ENCODE data around the gene IL10RA. TPM values are rescaled to one million over a fixed set of nuclear protein-coding genes. Genes with fewer than 3 reads are reported as not detected.

Gene IL10RA
- total RNA-seq, 1 experiment from 2014 or later = 1.7 TPM

GRCh38 chr11:118046051-118046963 lies 60.1 kb downstream of the IL10RA start:
- Histone ChIP-seq H3K27ac (ENCODE audit: low read depth, low read length) (no peak overlapping the region), H3K4me1 (ENCODE audit: control insufficient read depth in 1 of 2, insufficient read depth in 2 of 2, low read length in 2 of 2) (no peaks in the 10 kb centered on the region), H3K36me3 (ENCODE audit: control insufficient read depth in 1 of 2, insufficient read depth in 2 of 2, low read length in 2 of 2) (no peaks in the 10 kb centered on the region), H3K79me2 (ENCODE audit: insufficient read depth, low read length) (no peaks in the 10 kb centered on the region), H3K9me3 (ENCODE audit: control insufficient read depth in 1 of 2, insufficient read depth in 1 of 2, low read depth in 1 of 2, low read length in 2 of 2) (no peaks in the 10 kb centered on the region), H4K20me1 (ENCODE audit: insufficient read depth) (no peaks in the 10 kb centered on the region), H3K9ac (ENCODE audit: low read length) (no peak overlapping the region), H2AFZ (ENCODE audit: low read depth, low read length, poor library complexity, severe bottlenecking) (no peak overlapping the region), H3K4me2 (ENCODE audit: low read length) (no peak overlapping the region), H3K9me2 (ENCODE audit: insufficient read depth) (no peaks in the 10 kb centered on the region), H3K27me3 (ENCODE audit: insufficient read depth, low read length) (peaks cover 15% of the 10 kb centered on the region), H3K4me3 (replicated peaks in 1 of 2; ENCODE audit: low read depth in 1 of 2, low read length in 2 of 2) (no peak overlapping the region)
- CTCF ChIA-PET = no interaction called here
- RAD21 ChIA-PET (ENCODE audit: low non-redundant PET in 1 of 2, low total read pairs in 2 of 2, uncharacterized antibody in 2 of 2, unreplicated experiment in 2 of 2) = no interaction called here
- DNase-seq (ENCODE audit: low read depth, low spot score) = no peak
- intact Hi-C loops (cut with micrococcal nuclease) = no loop called here
- no TSS peak for BruUV-seq (replicated peaks)
- TF ChIP-seq EGR1 (IDR thresholded peaks at IDR 0.05; ENCODE audit: low read depth) (no peak), ZFX (IDR thresholded peaks at IDR 0.05) (no peak), SP1 (IDR thresholded peaks at IDR 0.05; ENCODE audit: low read depth) (no peak), ZNF274 (IDR thresholded peaks at IDR 0.05; ENCODE audit: low read depth, low read length) (no peak), ZBTB33 (IDR thresholded peaks at IDR 0.05; ENCODE audit: extremely low read depth, insufficient replicate concordance, low read length) (no peak), EZH2 (IDR thresholded peaks at IDR 0.05) (no peak), TCF7L2 (IDR thresholded peaks at IDR 0.05; ENCODE audit: borderline replicate concordance, extremely low read depth, insufficient read depth, insufficient read length) (no peak), REST (IDR thresholded peaks at IDR 0.05; ENCODE audit: low read depth) (no peak), ELF1 (IDR thresholded peaks at IDR 0.05; ENCODE audit: borderline replicate concordance, low read depth) (no peak), POLR2A (IDR thresholded peaks at IDR 0.05; ENCODE audit: borderline replicate concordance, extremely low read depth, insufficient read depth, insufficient read length) (no peak), CEBPB (IDR thresholded peaks at IDR 0.05; ENCODE audit: low read depth) (no peak), MAX (IDR thresholded peaks at IDR 0.05) (no peak), CTCF (IDR thresholded peaks at IDR 0.05 in 2 of 3, conservative IDR thresholded peaks at IDR 0.05 in 1 of 3; ENCODE audit: borderline replicate concordance in 1 of 3, insufficient read depth in 1 of 3, low read depth in 2 of 3, low read length in 2 of 3) (no peak), YY1 (IDR thresholded peaks at IDR 0.05; ENCODE audit: extremely low read depth, insufficient replicate concordance, low read depth, low read length) (no peak), JUND (IDR thresholded peaks at IDR 0.05) (no peak), EZH2phosphoT487 (IDR thresholded peaks at IDR 0.05; ENCODE audit: borderline replicate concordance) (no peak)
- POLR2A ChIA-PET = no interaction called here
- no peak for ATAC-seq

All from HCT116 (cell line).